Smooth muscle cell (in vitro differentiated cells): ENCODE data around the gene CUEDC2. TPM values are rescaled to one million over a fixed set of nuclear protein-coding genes. Genes with fewer than 3 reads are reported as not detected.

Experiments
- DNase-seq: peaks from one replicate; lab custom pipeline; 2025; ENCODE audit not compliant: unreplicated experiment; lab: John Stamatoyannopoulos, UW
- H2AFZ ChIP-seq: fragments of 200-600 bp; sonication (generic); 2 replicates; pipeline ENCODE4 v1.6.0; 2016; ENCODE audit warnings: antibody characterized with exemption, low read depth, mild to moderate bottlenecking
- H3F3A ChIP-seq: fragments of 200-600 bp; sonication (generic); 2 replicates; pipeline ENCODE4 v1.6.0; 2017; ENCODE audit warnings: antibody characterized with exemption, low read depth
- H3K27ac ChIP-seq: fragments of 200-600 bp; sonication (generic); 2 replicates; pipeline ENCODE4 v1.5.1; 2016; ENCODE audit warnings: low read depth, mild to moderate bottlenecking
- H3K27me3 ChIP-seq: fragments of 200-600 bp; sonication (generic); 2 replicates; pipeline ENCODE4 v1.6.1; 2016; ENCODE audit warnings: low read depth, mild to moderate bottlenecking
- H3K36me3 ChIP-seq: fragments of 200-600 bp; sonication (generic); 2 replicates; pipeline ENCODE4 v1.5.1; 2016; ENCODE audit warnings: low read depth
- H3K4me1 ChIP-seq: fragments of 200-600 bp; sonication (generic); 2 replicates; pipeline ENCODE4 v1.5.1; 2016; ENCODE audit warnings: low read depth
- H3K4me2 ChIP-seq: fragments of 200-600 bp; sonication (generic); 2 replicates; pipeline ENCODE4 v1.6.0; 2016; ENCODE audit warnings: mild to moderate bottlenecking
- H3K4me3 ChIP-seq: fragments of 200-600 bp; sonication (generic); 2 replicates; pipeline ENCODE4 v1.5.1; 2016; ENCODE audit warnings: mild to moderate bottlenecking
- H3K79me2 ChIP-seq: fragments of 200-600 bp; sonication (generic); 2 replicates; pipeline ENCODE4 v1.6.0; 2016; ENCODE audit warnings: low read depth, mild to moderate bottlenecking
- H3K9ac ChIP-seq: fragments of 200-600 bp; sonication (generic); 2 replicates; pipeline ENCODE4 v1.6.0; 2016; ENCODE audit warnings: low read depth
- H3K9me3 ChIP-seq: fragments of 200-600 bp; sonication (generic); replicated peaks from 2 replicates; pipeline ENCODE4 v1.5.1; 2016; ENCODE audit warnings: low read depth
- H4K20me1 ChIP-seq: fragments of 200-600 bp; sonication (generic); 2 replicates; pipeline ENCODE4 v1.6.0; 2016; ENCODE audit warnings: low read depth
- CTCF ChIP-seq: fragments of 200-600 bp; sonication (generic); IDR thresholded peaks from 2 replicates; pipeline ENCODE4 v1.5.1; 2017; ENCODE audit warnings: borderline replicate concordance, mild to moderate bottlenecking, antibody characterized with exemption; ENCODE audit not compliant: insufficient read depth, poor library complexity, severe bottlenecking
- WGBS: methylation state at CpG from one replicate; pipeline ENCODE4 v1.1.7; 2016; ENCODE audit warnings: low lambda C conversion rate; 5-methylcytosine and 5-hydroxymethylcytosine counted together
- polyA plus RNA-seq: library from polyadenylated mRNA; unstranded; fragments of >200 nt; fragmentation: Nextera tagmentation; extraction: Ambion mirVana; gene quantifications from 2 replicates; pipeline ENCODE4 v1.2.1, GENCODE V29; 2016
- total RNA-seq: library from RNA; depleted of rRNA; stranded (reverse); fragments of >200 nt; gene quantifications from 2 replicates; pipeline ENCODE4 v1.2.3, GENCODE V29; 2014

Gene CUEDC2
- total and polyA plus RNA-seq, 2 experiments from 2014 or later: 24.7 to 112 TPM

- no peak for TF ChIP-seq CTCF
- WGBS: 71% methylated on average over 14 of the region's 14 CpGs
- H3K27me3 ChIP-seq: no peaks in the 10 kb centered on the region
These were observed 24.1 kb downstream of the CUEDC2 start for GRCh38 chr10:102408131-102408727.

GRCh38 chr10:102407425-102408130, 24.8 kb downstream of the CUEDC2 start:
- 78% methylated on average over 13 of the region's 13 CpGs for WGBS
- Histone ChIP-seq H4K20me1 (peaks cover 8% of the 10 kb centered on the region), H3K79me2 (no peaks in the 10 kb centered on the region), H3K4me2 (peak overlapping the region; percentile 91), H3K27me3 (no peaks in the 10 kb centered on the region), H2AFZ (no peak overlapping the region), H3K9me3 (no peaks in the 10 kb centered on the region), H3F3A (no peaks in the 10 kb centered on the region), H3K27ac (peak overlapping the region; percentile 58), H3K36me3 (no peaks in the 10 kb centered on the region), H3K9ac (no peak overlapping the region), H3K4me3 (no peak overlapping the region), H3K4me1 (peaks cover 16% of the 10 kb centered on the region)
- no peak for TF ChIP-seq CTCF
- DNase-seq: no peak

More at GRCh38 chr10:102408131-102408727, 24.1 kb downstream of the CUEDC2 start:
- Histone ChIP-seq H3K36me3 (no peaks in the 10 kb centered on the region), H3K4me1 (peaks cover 16% of the 10 kb centered on the region), H3K4me2 (peak overlapping the region; percentile 91), H4K20me1 (peaks cover 8% of the 10 kb centered on the region), H3K4me3 (peak overlapping the region; percentile 73), H3K9me3 (no peaks in the 10 kb centered on the region), H3K9ac (no peak overlapping the region), H2AFZ (no peak overlapping the region), H3F3A (no peaks in the 10 kb centered on the region), H3K27ac (peak overlapping the region; percentile 58), H3K79me2 (no peaks in the 10 kb centered on the region)
- no peak for DNase-seq

DNA sequence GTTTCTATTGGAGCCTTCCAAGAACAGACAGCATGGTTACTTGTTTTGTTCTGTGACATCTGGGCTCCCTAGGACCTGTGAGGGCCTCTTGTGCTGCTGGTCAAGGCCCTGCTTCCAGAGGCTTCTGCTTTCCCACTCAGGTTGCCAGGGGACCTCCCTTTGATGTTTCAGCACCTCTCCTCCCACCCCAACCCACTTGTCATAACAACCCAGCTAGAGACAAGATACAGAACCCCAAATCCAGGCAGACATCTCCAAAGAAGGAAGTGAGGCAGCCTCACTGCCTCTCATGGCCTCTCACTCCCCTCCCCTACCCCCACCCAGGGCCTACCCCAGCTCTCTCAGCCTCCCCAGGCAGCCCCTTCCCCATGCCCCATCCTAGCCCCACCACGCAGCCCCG, 25.6 kb downstream of the CUEDC2 start:
- Histone ChIP-seq H2AFZ (no peak overlapping the region), H3K4me1 (peaks cover 16% of the 10 kb centered on the region), H3K36me3 (no peaks in the 10 kb centered on the region), H3K4me3 (no peak overlapping the region), H3F3A (no peaks in the 10 kb centered on the region), H3K9me3 (no peaks in the 10 kb centered on the region), H3K79me2 (no peaks in the 10 kb centered on the region), H4K20me1 (peaks cover 8% of the 10 kb centered on the region), H3K4me2 (no peak overlapping the region), H3K27me3 (no peaks in the 10 kb centered on the region), H3K27ac (peak overlapping the region; percentile 58), H3K9ac (no peak overlapping the region)
- TF ChIP-seq CTCF: no peak
- no peak for DNase-seq
- no CpG with 5 or more reads among the region's 2 CpGs for WGBS
